Measurements from ENCODE around the gene PAPSS1. TPM values are rescaled to one million over a fixed set of nuclear protein-coding genes. Genes with fewer than 3 reads are reported as not detected.

Gene PAPSS1
- polyA plus RNA-seq, 1 donor (not counting 4 experiments of a cell fraction or from before 2014, with no cell fraction given) = 95.2 TPM

- no peak for FAIRE-seq
- Histone ChIP-seq H3K4me2 (ENCODE audit: control insufficient read depth, extremely low read depth, insufficient read depth, low read depth, low read length) (no peak overlapping the region), H2AFZ (ENCODE audit: control insufficient read depth, low read length) (no peak overlapping the region)
Measured at GRCh38 chr4:107600436-107600835, 119.6 kb downstream of the PAPSS1 start.

GRCh38 chr4:107599841-107600240 is 120.2 kb downstream of the PAPSS1 start:
- Histone ChIP-seq H4K20me1 (ENCODE audit: control insufficient read depth, extremely low read depth, insufficient read depth, low read length) (no peaks in the 10 kb centered on the region), H3K27ac (ENCODE audit: control insufficient read depth, insufficient read depth, low read length) (no peak overlapping the region), H3K9ac (ENCODE audit: control insufficient read depth, extremely low read depth, insufficient read depth, low read length) (no peak overlapping the region), H3K4me3 (ENCODE audit: control insufficient read depth in 2 of 3, extremely low read depth in 1 of 3, insufficient read depth in 2 of 3, low read depth in 1 of 3, low read length in 3 of 3) (no peak overlapping the region), H3K27me3 (ENCODE audit: control insufficient read depth, extremely low read depth, insufficient read depth, low read length) (no peaks in the 10 kb centered on the region), H3K79me2 (ENCODE audit: control insufficient read depth, insufficient read depth, low read length) (no peaks in the 10 kb centered on the region), H3K9me3 (ENCODE audit: control insufficient read depth, low read depth, low read length) (no peaks in the 10 kb centered on the region), H3K4me1 (ENCODE audit: control insufficient read depth, extremely low read depth, insufficient read depth, low read length) (no peaks in the 10 kb centered on the region), H3K9me1 (ENCODE audit: control insufficient read depth, extremely low read depth, insufficient read depth, low read length) (no peaks in the 10 kb centered on the region), H3K36me3 (ENCODE audit: control insufficient read depth in 2 of 2, extremely low read depth in 1 of 2, insufficient read depth in 2 of 2, low read length in 2 of 2) (no peaks in the 10 kb centered on the region), H3K4me2 (ENCODE audit: control insufficient read depth, extremely low read depth, insufficient read depth, low read depth, low read length) (no peak overlapping the region), H2AFZ (ENCODE audit: control insufficient read depth, low read length) (no peak overlapping the region)
- dilution Hi-C loops (cut with MboI; ENCODE audit: extremely low pct_ligation_motif_present, low sequenced_read_pairs) = no loop called here
- FAIRE-seq (no peak), DNase-seq (ENCODE audit: low read depth, low spot score) (no peak)
- TF ChIP-seq EZH2 (IDR thresholded peaks at IDR 0.05; ENCODE audit: low read length) (no peak), CTCF (optimal IDR thresholded peaks at IDR 0.05 in 1 of 3, IDR thresholded peaks at IDR 0.05 in 1 of 3, conservative IDR thresholded peaks at IDR 0.05 in 1 of 3; ENCODE audit: extremely low read depth in 1 of 3, insufficient read depth in 2 of 3, low read length in 3 of 3) (no peak)

More at GRCh38 chr4:107600436-107600835, 119.6 kb downstream of the PAPSS1 start:
- Histone ChIP-seq H3K9me1 (ENCODE audit: control insufficient read depth, extremely low read depth, insufficient read depth, low read length) (no peaks in the 10 kb centered on the region), H3K4me3 (ENCODE audit: control insufficient read depth in 2 of 3, extremely low read depth in 1 of 3, insufficient read depth in 2 of 3, low read depth in 1 of 3, low read length in 3 of 3) (no peak overlapping the region), H3K36me3 (ENCODE audit: control insufficient read depth in 2 of 2, extremely low read depth in 1 of 2, insufficient read depth in 2 of 2, low read length in 2 of 2) (no peaks in the 10 kb centered on the region), H3K4me1 (ENCODE audit: control insufficient read depth, extremely low read depth, insufficient read depth, low read length) (no peaks in the 10 kb centered on the region), H4K20me1 (ENCODE audit: control insufficient read depth, extremely low read depth, insufficient read depth, low read length) (no peaks in the 10 kb centered on the region), H3K27me3 (ENCODE audit: control insufficient read depth, extremely low read depth, insufficient read depth, low read length) (no peaks in the 10 kb centered on the region), H3K9me3 (ENCODE audit: control insufficient read depth, low read depth, low read length) (no peaks in the 10 kb centered on the region), H3K79me2 (ENCODE audit: control insufficient read depth, insufficient read depth, low read length) (no peaks in the 10 kb centered on the region), H3K27ac (ENCODE audit: control insufficient read depth, insufficient read depth, low read length) (no peak overlapping the region), H3K9ac (ENCODE audit: control insufficient read depth, extremely low read depth, insufficient read depth, low read length) (no peak overlapping the region)
- no peak for DNase-seq (ENCODE audit: low read depth, low spot score)
- dilution Hi-C loops (cut with MboI; ENCODE audit: extremely low pct_ligation_motif_present, low sequenced_read_pairs) = no loop called here
- TF ChIP-seq CTCF (optimal IDR thresholded peaks at IDR 0.05 in 1 of 3, IDR thresholded peaks at IDR 0.05 in 1 of 3, conservative IDR thresholded peaks at IDR 0.05 in 1 of 3; ENCODE audit: extremely low read depth in 1 of 3, insufficient read depth in 2 of 3, low read length in 3 of 3) (no peak), EZH2 (IDR thresholded peaks at IDR 0.05; ENCODE audit: low read length) (no peak)

Data from keratinocyte (primary cell).